OCI-LY3 (cell line): Measurements from ENCODE around the gene GABARAP.

Experiments used
- CTCF ChIP-seq: fragments of 200-600, 300-600 bp; sonication (generic); IDR thresholded peaks from 2 replicates; pipeline ENCODE4 v1.5.1; 2014; ENCODE audit warnings: antibody characterized with exemption, low read length, low read depth
- EZH2phosphoT487 ChIP-seq: fragments of 200-600 bp; shearing (Covaris generic); IDR thresholded peaks from 2 replicates; pipeline ENCODE4 v1.6.1; 2018; ENCODE audit warnings: antibody characterized with exemption, mixed run types, low read depth

GRCh38 chr17:7219812-7220592 lies 22.2 kb downstream of the GABARAP start, which contains the start of the genes ACADVL and DLG4:
- TF ChIP-seq CTCF (no peak), EZH2phosphoT487 (no peak)
